RWPE1 (cell line): ENCODE measurements around the gene MBTPS1.

Source experiments
- CTCF ChIA-PET: fragments of 350-600 bp; sonication (Branson Sonifier 250); formaldehyde crosslinking; extraction: SDS; loops from one replicate; lab custom pipeline; 2021; lab: Yijun Ruan, JAX
- POLR2A ChIA-PET: fragments of 400-600 bp; formaldehyde crosslinking; extraction: SDS; loops from one replicate; lab custom pipeline; 2020; ENCODE audit warnings: antibody characterized with exemption; ENCODE audit not compliant: low non-redundant PET; lab: Yijun Ruan, JAX
- DNase-seq: peaks from one replicate; pipeline ENCODE4 v3.0.0; 2012; ENCODE audit warnings: low spot score
- H3K27ac ChIP-seq: fragments of 450-650 bp; 2 replicates; pipeline ENCODE4 v1.5.1; 2017
- CTCF ChIP-seq: fragments of 450-650 bp; conservative IDR thresholded peaks from 2 replicates; pipeline ENCODE4 v1.5.1; 2017; ENCODE audit warnings: low read depth, mild to moderate bottlenecking

The MBTPS1 gene

GRCh38 chr16:84105948-84106740 is 10.6 kb downstream of the MBTPS1 start:
- POLR2A ChIA-PET, result interaction anchor here (1.0 kb wide), 1 partner anchor 9 kb away, joined by 3 read pairs; no protein-coding TSS in a partner anchor
- no peak for TF ChIP-seq CTCF

GRCh38 chr16:84105301-84105815 is 11.4 kb downstream of the MBTPS1 start:
- DNase-seq, result no peak
- TF ChIP-seq CTCF, result no peak
- H3K27ac ChIP-seq, result 0 out of 2 replicates have a peak overlapping the region, but pooled peaks have one; percentile 1
- ChIA-PET POLR2A (interaction anchor here (1.0 kb wide), 1 partner anchor 10 kb away, joined by 3 read pairs; no protein-coding TSS in a partner anchor), CTCF (interaction anchor here (0.5 to 0.6 kb wide), 3 partner anchors 18 to 1649 kb away, joined by 3 read pairs; no protein-coding TSS in a partner anchor)

More at GRCh38 chr16:84105948-84106740, 10.6 kb downstream of the MBTPS1 start:
- CTCF ChIA-PET, result interaction anchor here (0.6 kb wide), 2 partner anchors 19 to 198 kb away, joined by 3 read pairs; no protein-coding TSS in a partner anchor
- DNase-seq, result no peak
- peak overlapping the region; percentile 26 for H3K27ac ChIP-seq

- ChIA-PET POLR2A (no interaction called here), CTCF (no interaction called here)
- no peak overlapping the region for H3K27ac ChIP-seq
- DNase-seq, result no peak
- no peak for TF ChIP-seq CTCF
Observed at GRCh38 chr16:84104231-84104630, 12.5 kb downstream of the MBTPS1 start.

- ChIA-PET CTCF (no interaction called here), POLR2A (no interaction called here)
- DNase-seq, result peak; percentile 19
- no peak overlapping the region for H3K27ac ChIP-seq
- TF ChIP-seq CTCF, result no peak
Observed at GRCh38 chr16:84103678-84104077, 13.1 kb downstream of the MBTPS1 start.

GRCh38 chr16:84098939-84099338 is 17.8 kb downstream of the MBTPS1 start:
- CTCF ChIA-PET, result interaction anchor here (1.0 kb wide), 1 partner anchor 77 kb away, joined by 4 read pairs; no protein-coding TSS in a partner anchor
- POLR2A ChIA-PET, result no interaction called here
- TF ChIP-seq CTCF, result no peak
- no peak for DNase-seq
- no peak overlapping the region; the same call in 1 of the 2 replicates for H3K27ac ChIP-seq

- no peak for TF ChIP-seq CTCF
- POLR2A ChIA-PET, result no interaction called here
- no peak overlapping the region for H3K27ac ChIP-seq
- DNase-seq, result no peak
- CTCF ChIA-PET, result no interaction called here
Observed at GRCh38 chr16:84096447-84097005, 20.2 kb downstream of the MBTPS1 start.
